SU-DHL-6 (cell line): Measurements from ENCODE around the gene OR2L8.
"Not testable (repeated sequence)": the region's sequence is repeated elsewhere in the genome, so short reads cannot be mapped to it uniquely, and the experiment has no call there.

ENCODE experiments used
- H2AFZ ChIP-seq: fragments of 200-600 bp; sonication (generic); 2 replicates; pipeline ENCODE4 v1.6.1; 2014; ENCODE audit warnings: low read depth, mild to moderate bottlenecking, moderate library complexity, mixed read lengths, antibody characterized with exemption, low read length; ENCODE audit not compliant: severe bottlenecking
- H3F3A ChIP-seq: fragments of 200-600 bp; shearing (Covaris generic); 2 replicates; pipeline ENCODE4 v1.6.0; 2016; ENCODE audit warnings: antibody characterized with exemption, mild to moderate bottlenecking; ENCODE audit not compliant: insufficient read depth
- H3K27ac ChIP-seq: fragments of 200-600 bp; sonication (generic); 2 replicates; pipeline ENCODE4 v1.5.1; 2016; ENCODE audit warnings: low read depth, mild to moderate bottlenecking, low read length, moderate library complexity, mixed read lengths
- H3K27me3 ChIP-seq: fragments of 200-600 bp; sonication (generic), shearing (Covaris generic); 2 replicates; pipeline ENCODE4 v1.6.0; 2014; ENCODE audit warnings: mild to moderate bottlenecking, low read length
- H3K36me3 ChIP-seq: fragments of 200-600 bp; sonication (generic); 2 replicates; pipeline ENCODE4 v1.6.1; 2014; ENCODE audit warnings: mild to moderate bottlenecking, low read length, mixed read lengths
- H3K4me2 ChIP-seq: fragments of 300-600, 200-600 bp; shearing (Covaris generic), sonication (generic); 2 replicates; pipeline ENCODE4 v1.6.0; 2014; ENCODE audit warnings: low read length, low read depth, mild to moderate bottlenecking; ENCODE audit not compliant: poor library complexity, severe bottlenecking
- H3K4me3 ChIP-seq: fragments of 200-600 bp; sonication (generic); 2 replicates; pipeline ENCODE4 v1.5.1; 2014; ENCODE audit warnings: antibody characterized with exemption, low read length, mild to moderate bottlenecking, mixed read lengths; ENCODE audit not compliant: insufficient read depth, poor library complexity, severe bottlenecking
- H3K79me2 ChIP-seq: fragments of 200-600 bp; sonication (generic); 2 replicates; pipeline ENCODE4 v1.6.1; 2014; ENCODE audit warnings: mild to moderate bottlenecking, low read length, moderate library complexity; ENCODE audit not compliant: insufficient read depth
- H3K9ac ChIP-seq: fragments of 200-600 bp; sonication (generic); 2 replicates; pipeline ENCODE4 v1.7.0; 2014; ENCODE audit warnings: mild to moderate bottlenecking, low read length
- H3K9me2 ChIP-seq: fragments of 200-600 bp; sonication (generic); replicated peaks from 2 replicates; pipeline ENCODE4 v1.6.1; 2014; ENCODE audit warnings: low read length; ENCODE audit not compliant: insufficient read depth
- H3K9me3 ChIP-seq: fragments of 200-600 bp; sonication (generic); 2 replicates; pipeline ENCODE4 v1.6.1; 2014; ENCODE audit warnings: low read length, mixed read lengths; ENCODE audit not compliant: insufficient read depth
- H4K20me1 ChIP-seq: fragments of 200-600 bp; sonication (generic); 2 replicates; pipeline ENCODE4 v1.6.1; 2014; ENCODE audit warnings: low read depth, mild to moderate bottlenecking, antibody characterized with exemption, low read length, moderate library complexity, mixed read lengths
- EZH2phosphoT487 ChIP-seq: fragments of 200-600 bp; sonication (generic), shearing (Covaris generic); conservative IDR thresholded peaks from 2 replicates; pipeline ENCODE4 v1.6.1; 2018; ENCODE audit warnings: mild to moderate bottlenecking, antibody characterized with exemption, low read length, moderate library complexity, mixed read lengths
- TF ChIP-seq, protein P1 (sequence below): fragments of 200-600 bp; sonication (generic); IDR thresholded peaks from one replicate; pipeline ENCODE4 v1.5.1; 2017; ENCODE audit warnings: antibody characterized with exemption, mild to moderate bottlenecking, low read length, moderate library complexity; ENCODE audit not compliant: insufficient read depth, poor library complexity, severe bottlenecking

Gene OR2L8

DNA sequence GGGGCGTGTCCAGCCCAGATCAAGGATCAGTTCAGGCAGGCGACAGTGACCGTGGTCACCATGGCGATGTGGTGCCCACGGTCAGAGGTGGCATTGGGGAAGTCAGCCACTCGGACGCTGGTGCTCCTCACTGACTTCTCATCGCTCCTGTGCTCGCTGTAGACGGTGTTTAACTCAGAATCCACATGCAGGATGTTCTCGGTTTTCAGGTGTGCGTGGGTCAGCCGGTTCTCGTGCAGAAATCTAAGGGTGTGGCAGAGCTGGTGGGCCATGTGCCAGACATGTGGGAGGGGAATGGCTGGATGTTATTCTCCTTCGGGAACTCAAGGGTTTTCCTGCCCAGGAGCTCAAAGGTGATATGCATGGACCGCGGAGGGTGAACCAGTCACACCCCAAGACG, 12.2 kb upstream of the OR2L8 start:
- Histone ChIP-seq H3K36me3 (no peaks in the 10 kb centered on the region), H3K4me2 (no peak overlapping the region), H3K9ac (no peak overlapping the region), H3K27ac (no peak overlapping the region), H2AFZ (no peak overlapping the region), H3K79me2 (no peaks in the 10 kb centered on the region), H3K9me3 (no peaks in the 10 kb centered on the region), H3K4me3 (no peak overlapping the region), H4K20me1 (no peaks in the 10 kb centered on the region), H3K9me2 (no peaks in the 10 kb centered on the region), H3K27me3 (no peaks in the 10 kb centered on the region), H3F3A (no peaks in the 10 kb centered on the region)
- TF ChIP-seq, protein P1, sequence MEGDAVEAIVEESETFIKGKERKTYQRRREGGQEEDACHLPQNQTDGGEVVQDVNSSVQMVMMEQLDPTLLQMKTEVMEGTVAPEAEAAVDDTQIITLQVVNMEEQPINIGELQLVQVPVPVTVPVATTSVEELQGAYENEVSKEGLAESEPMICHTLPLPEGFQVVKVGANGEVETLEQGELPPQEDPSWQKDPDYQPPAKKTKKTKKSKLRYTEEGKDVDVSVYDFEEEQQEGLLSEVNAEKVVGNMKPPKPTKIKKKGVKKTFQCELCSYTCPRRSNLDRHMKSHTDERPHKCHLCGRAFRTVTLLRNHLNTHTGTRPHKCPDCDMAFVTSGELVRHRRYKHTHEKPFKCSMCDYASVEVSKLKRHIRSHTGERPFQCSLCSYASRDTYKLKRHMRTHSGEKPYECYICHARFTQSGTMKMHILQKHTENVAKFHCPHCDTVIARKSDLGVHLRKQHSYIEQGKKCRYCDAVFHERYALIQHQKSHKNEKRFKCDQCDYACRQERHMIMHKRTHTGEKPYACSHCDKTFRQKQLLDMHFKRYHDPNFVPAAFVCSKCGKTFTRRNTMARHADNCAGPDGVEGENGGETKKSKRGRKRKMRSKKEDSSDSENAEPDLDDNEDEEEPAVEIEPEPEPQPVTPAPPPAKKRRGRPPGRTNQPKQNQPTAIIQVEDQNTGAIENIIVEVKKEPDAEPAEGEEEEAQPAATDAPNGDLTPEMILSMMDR: no peak
- no peak for TF ChIP-seq EZH2phosphoT487

DNA sequence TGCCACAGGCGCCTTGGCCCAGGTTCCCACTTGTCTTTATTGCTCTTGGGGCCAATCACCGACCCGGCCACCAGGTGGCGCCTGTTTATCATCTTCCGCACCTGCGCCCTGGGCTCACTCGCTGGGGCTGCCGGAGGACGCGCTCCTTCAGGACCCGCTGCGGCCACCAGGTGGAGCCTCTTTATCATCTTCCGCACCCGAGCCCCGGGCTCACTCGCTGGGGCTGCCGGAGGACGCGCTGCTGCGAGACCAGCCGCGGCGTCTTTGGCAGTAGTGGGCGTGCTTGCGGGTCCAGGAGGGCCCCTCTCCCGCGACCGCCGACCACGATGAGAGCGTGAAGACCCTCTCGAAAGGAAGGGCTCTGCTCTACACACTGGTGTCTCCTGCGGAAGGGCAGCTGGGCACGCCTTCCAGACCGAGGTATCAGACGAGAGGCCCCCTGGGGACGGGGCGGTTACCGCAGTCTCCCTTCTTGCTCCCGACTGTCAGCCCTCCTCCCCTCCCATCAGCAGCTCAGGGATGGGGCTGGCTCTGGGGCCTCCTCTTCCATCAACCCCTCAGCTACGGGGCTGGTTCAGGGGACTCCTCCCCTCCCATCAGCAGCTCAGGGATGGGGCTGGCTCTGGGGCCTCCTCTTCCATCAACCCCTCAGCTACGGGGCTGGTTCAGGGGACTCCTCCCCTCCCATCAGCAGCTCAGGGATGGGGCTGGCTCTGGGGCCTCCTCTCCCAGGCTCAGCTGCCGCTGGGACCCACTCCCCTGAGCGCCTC, 11.5 kb upstream of the OR2L8 start:
- H3K79me2 ChIP-seq, H4K20me1 ChIP-seq, H3K4me3 ChIP-seq, H3K9me3 ChIP-seq, H3K9ac ChIP-seq, H3K27ac ChIP-seq, H3K9me2 ChIP-seq, H3K27me3 ChIP-seq, H3K36me3 ChIP-seq, H2AFZ ChIP-seq, H3F3A ChIP-seq: not testable (repeated sequence)
- TF ChIP-seq, protein P1: peak; percentile 79
- H3K4me2 ChIP-seq: peak overlapping the region; percentile 39

DNA sequence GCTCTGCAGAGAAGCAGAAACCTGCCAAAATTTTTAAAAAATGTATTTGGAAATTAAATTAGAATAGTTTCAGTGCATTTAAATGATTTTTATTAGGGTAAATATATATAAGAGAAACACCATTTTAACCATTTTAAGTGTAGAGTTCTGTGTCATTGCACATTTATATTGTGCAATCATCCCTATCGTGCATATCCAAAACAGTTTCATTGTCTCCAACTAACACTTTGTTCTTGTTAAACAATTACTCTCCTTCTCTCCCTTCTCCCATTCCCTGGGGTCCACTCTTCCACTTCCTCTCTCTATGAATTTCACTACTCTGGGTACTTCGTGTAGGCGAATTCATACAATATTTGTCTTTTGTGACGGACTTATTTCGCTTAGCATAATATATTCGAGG, 6.0 kb upstream of the OR2L8 start:
- Histone ChIP-seq H4K20me1 (no peaks in the 10 kb centered on the region), H3K4me2 (no peak overlapping the region), H3K9me3 (no peaks in the 10 kb centered on the region), H3F3A (no peaks in the 10 kb centered on the region), H2AFZ (no peak overlapping the region), H3K9ac (no peak overlapping the region), H3K36me3 (no peaks in the 10 kb centered on the region), H3K79me2 (no peaks in the 10 kb centered on the region), H3K27ac (no peak overlapping the region), H3K27me3 (no peaks in the 10 kb centered on the region), H3K4me3 (no peak overlapping the region), H3K9me2 (no peaks in the 10 kb centered on the region)
- TF ChIP-seq, protein P1: no peak
- TF ChIP-seq EZH2phosphoT487: no peak

DNA sequence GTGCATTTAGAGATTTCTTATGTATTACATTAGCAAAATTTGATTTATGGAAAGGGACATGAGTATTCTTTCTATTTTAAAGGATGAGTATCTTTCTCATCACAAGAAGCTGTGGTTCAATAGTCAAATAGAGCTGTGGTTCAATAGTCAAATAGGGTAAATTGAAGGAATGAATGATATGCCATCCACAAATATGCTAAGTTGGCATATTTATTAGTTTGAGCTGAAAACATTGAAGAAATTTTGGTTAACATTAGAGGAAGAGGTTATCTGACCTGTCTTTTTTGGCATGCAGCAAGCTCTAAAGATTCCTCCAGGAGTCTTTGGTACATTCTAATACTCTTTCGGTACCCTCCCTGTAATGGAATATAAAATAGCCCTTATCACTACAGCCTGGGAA, 4.8 kb downstream of the OR2L8 start:
- Histone ChIP-seq H3K4me2 (no peak overlapping the region), H3K36me3 (no peaks in the 10 kb centered on the region), H3K9ac (no peak overlapping the region), H4K20me1 (no peaks in the 10 kb centered on the region), H3F3A (no peaks in the 10 kb centered on the region), H3K79me2 (no peaks in the 10 kb centered on the region), H3K4me3 (no peak overlapping the region), H3K9me3 (no peaks in the 10 kb centered on the region), H3K27ac (no peak overlapping the region), H2AFZ (no peak overlapping the region), H3K27me3 (no peaks in the 10 kb centered on the region), H3K9me2 (no peaks in the 10 kb centered on the region)
- TF ChIP-seq, protein P1: no peak
- no peak for TF ChIP-seq EZH2phosphoT487
